CD1c-positive myeloid dendritic cell (primary cell): ENCODE data around the gene CSMD2.
A peak's percentile ranks its signal among the peaks of the same experiment; 100 is the strongest.

Experiments
- DNase-seq: peaks from one replicate; pipeline ENCODE4 v3.0.0-alpha.2; 2016; ENCODE audit errors: extremely low spot score

CSMD2 gene

DNA sequence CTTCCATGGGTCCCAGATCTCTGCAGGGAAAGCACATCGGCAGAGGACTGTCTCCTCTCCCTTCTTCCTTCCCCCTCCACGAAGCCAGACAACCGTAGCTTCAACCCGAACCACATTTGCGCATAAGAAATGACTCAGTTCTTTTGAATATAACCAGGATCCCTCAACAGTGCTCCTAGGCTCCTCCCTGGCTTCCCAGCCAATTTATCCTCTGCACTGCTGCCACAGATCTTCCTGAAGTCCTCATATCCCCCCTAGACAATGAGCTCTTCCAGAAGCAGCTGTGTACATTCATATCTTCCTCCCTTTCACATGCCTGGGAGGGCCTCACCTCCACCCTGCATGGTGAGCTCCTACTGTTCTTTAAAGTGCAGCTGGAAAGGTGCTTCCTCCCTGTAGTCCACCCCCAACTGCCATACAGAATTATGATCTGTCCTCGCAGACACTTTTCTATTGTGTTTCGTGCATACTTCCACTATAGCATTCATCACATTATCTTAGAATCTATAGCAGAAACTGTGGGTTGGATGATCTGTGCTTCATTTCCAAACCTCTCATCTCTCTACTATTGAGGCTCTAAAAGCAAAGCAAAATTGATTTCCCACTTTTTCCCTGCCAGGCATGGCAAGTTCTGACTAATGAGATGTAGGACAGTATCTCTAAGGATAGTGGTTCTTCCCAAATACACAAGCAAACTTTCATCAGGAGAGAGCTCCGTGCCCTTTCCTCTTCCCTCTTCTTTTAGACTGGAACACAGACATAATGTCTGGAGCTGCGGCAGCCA, 480.4 kb downstream of the CSMD2 start:
- DNase-seq: no peak

DNA sequence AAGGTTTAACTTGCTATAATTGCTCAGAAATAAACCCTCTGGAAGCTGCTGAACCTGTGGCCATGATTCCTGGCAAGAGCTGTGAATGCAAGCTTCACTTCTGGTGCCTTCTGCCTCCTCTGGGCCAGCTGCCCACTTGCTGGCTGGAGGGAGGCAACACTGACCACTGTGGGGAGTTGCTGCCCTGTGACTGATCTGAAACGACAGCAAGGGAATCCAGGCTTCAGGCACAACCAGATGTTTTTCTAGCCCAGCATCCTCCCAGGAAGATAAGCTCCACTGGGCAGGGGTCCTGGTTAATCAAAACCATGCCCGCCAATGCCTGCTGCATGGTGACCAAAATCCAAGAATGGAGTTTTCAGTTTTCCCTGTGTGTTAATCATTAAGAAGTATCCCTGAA, 481.1 kb downstream of the CSMD2 start:
- DNase-seq: no peak

DNA sequence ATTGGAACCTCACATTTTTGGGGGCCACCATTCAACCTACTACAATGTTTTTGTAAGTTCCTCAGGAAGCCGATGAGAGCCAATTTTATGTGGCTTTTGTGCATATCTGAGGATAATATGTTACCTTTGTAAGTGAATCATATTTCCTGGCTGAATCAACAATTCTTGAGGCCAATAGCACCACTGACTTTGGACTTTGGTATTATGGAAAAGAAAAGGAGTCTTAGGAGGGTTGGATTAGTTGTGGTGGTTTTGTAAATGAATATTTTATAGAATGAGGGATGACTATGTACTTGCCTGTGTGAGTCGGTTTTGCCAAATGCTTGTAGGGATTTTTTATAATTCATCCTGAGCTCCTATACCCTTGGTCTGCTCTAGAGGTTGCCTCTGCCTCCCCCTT, 482.7 kb downstream of the CSMD2 start:
- no peak for DNase-seq

DNA sequence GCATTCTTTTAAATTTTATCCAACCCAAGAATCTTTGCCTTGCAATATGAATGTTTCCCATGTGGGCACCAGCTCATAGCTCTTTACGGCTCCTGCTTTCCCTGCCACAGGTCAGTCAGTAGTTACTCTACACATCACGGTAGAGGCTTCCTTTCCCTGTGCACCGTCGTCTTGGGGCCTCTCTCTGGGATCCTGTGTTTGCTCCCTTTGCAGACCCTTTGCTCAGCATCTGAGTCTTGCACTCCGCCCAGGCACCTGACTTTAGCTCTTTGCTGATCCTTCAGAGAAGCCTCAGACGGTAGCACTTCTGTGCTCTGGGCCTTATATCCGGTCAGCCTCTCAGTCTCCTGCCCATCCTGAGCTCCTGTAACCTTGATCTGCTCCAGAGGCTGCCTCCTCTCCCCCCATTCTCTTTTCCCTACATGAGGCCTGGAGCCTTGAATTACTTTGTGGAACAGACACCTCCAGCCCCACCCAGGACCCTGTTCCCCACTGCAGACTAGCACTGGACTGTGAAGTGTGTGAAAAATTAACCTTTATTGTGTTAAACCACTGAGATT, 484.7 kb downstream of the CSMD2 start:
- no peak for DNase-seq

DNA sequence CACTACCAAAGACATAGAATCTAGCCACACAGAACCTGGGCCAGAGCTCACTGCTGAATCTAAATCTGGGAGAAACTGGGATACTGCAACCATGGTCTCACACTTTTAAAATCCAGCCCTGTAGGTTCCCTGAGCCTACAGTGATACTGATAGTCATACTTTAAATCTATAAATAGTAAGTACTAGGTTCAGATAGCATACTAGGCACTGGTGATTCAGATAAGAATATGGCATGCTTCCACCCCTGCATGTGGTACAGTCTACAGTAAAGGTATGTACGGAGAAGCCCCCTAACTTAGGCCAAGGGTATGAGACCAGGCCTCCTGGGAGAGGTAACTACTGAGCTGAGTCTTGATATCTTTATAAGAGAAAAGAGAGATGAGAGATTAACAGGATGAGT, 494.5 kb downstream of the CSMD2 start:
- no peak for DNase-seq

DNA sequence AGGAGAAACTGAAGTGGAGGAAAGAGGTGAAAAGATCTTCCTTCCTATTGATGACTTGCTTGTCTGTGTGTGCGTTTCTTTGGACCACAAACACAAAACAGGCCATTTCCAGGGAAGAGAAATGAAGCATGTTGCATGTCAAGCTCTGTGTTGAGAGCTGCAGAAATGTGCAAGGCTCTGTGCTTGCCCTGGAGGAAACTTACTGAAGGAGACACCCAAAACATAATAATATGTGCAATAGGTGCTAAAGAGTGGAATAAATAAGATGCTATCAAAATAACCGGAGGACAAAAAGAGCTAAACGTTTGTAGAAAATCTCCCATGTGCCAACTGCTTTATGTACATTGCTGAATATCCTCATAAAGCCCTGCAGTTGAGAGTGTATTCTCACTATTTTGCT, 496.3 kb downstream of the CSMD2 start:
- no peak for DNase-seq

DNA sequence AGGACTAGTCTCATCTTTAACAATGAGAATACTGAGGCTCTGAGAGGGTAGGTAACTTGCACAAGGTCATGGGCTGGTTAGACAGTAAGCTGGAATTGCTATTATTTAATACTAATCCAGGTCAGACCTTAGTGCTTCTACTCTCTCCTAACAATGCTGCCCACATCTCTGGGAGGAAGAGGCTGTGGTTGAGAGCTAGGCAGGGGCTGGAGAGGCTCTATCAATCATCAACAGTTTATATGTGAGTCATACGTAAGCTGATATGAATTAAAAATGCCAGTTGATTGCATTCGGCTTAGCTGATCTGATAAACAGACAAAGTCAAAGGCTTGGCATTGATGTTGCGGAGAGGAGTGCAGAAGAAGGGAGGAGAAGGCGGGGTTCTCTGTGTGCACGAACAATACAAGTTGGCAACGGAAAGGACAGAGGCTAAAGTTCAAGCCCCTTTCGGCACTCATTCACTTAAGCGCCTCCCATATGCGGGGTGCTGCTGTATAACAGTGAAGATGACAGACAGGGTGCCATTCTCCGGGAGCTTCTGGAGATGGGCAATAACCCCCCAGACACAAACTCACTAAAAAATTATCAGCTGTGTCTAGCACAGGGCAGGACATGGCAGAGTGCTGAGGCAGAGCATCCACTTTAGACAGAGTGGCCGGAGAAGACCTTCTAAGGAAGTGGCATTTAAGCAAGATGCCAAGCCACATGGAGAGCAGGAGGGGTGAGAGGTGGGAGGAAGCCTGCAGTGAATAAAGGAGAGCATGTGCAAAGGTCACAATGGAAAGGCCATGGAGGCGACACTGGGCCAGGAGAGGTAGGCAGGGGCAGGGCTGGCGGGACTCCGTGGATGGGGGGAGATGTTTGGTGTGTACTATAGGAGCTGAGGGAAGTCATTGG, 497.4 kb downstream of the CSMD2 start:
- no peak for DNase-seq

DNA sequence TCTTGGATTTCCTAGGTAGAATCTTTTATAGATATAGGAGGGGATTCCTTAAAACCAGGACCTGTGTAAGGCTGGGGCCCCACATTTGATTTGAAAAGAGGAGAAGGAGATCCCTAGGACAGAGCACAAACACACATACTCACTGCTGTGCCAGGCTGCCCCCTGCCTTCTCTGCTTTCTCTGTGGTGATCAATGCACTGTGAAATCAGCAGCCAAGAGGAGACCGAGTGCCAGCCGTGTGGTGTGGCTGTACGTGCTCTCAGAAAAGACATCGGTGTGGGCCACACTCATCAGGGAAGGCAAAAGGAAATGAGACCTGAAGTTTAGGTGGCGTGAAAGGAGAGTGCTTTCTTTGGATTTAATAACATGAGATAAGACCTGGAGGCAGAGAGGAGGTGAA, 498.4 kb downstream of the CSMD2 start:
- no peak for DNase-seq

DNA sequence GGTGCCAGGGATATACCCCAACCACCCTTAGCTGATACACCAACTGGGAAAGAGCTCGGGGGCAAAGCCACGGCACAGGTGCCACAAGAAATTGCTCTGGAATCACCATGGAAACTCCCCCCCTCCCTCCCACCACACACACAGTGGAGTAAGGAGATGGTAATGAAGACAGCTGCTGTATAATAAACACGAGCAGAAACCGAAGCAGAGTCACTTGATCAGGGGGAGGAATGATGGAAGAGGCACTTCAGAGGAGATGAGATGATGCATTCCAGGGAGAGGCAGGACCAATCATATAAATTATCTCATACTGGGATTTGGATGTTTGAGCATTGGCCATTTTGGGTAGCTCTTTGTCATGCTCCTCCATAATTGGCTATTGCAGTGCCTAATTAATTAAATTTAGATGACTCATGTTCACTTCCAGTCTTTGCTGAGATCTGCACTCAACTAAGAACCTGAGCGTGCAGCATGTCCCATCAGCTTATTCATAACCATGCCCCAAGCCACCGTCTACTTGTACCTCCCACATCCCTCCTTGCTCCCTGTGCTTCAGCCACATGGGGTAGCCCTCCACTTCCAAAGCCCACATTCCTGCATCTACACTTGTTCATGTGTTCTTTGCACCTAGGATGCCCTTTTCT, 503.1 kb downstream of the CSMD2 start:
- no peak for DNase-seq

DNA sequence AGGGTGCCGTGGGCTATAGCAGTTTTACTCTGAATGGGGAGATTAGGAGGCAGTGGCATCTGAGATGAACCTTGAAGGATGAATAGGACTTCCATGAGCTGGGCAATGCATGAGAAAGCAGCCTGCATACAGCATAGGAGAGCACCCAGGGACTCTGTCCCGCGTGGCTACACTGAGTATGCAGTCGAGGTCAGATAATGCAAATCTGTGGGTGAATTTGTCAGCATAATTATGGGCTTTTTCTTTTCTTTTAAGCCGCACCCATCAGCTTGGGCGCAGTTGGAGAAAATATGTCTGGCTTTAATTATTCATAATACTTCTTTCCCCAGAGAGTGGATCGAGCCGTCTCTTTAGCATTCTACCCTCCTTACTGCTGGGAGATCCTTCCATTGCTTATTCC, 504.1 kb downstream of the CSMD2 start:
- DNase-seq: no peak

DNA sequence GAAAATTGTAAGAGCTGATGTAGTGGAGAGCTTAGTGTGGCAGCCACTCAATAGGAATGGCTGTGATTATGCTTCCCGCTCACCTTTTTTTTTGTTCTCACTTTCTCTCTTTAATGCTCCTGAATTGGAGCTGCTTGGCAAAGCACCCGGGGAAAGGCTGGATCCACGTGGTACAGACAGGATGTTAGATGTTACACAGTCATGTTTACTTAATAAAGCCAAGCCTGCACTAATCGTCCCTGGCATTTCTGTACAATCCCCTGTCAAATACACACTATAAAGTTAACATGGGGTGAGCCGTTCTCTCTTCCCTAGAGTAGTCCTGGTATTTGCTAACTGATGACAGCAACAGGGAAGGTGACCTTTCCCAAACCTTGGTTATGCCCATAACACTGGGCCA, 504.8 kb downstream of the CSMD2 start:
- no peak for DNase-seq

DNA sequence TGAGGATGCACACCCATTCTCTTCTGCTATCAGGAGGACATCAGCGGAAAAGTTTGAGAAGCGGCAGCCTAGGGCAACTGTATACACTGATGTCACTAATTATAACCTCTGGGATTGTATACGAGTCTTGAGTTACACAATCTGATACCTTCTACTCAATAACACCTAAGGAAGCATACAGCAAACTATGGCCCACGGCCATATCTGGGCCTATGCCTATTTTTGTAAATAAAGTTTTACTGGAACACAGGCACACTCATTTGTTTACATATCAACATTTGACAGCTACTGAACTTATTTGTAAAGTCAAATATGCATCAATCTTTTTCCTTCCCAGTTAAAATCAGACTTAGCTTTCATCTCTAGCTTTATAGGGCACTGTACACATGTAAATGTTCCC, 505.4 kb downstream of the CSMD2 start:
- DNase-seq: no peak

DNA sequence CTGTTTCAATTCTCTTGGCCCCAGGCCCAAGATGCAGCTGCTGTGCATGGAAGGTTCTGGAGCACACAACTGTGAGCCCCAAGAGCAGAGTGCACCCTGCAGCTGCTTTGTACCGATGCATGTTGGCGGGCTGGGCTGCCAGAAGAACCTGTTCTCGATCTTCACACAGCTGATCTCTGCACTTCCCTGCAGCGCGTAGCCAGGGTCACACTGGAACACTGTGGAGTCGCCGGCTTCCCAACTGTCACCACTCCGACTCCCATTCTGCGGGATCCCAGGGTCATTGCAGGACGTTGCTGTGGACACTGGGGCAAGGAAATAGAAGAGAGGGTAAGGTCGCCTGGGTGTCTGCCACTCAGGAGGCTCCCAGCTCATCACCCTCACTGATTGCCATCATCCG, 507.2 kb downstream of the CSMD2 start:
- DNase-seq: no peak

DNA sequence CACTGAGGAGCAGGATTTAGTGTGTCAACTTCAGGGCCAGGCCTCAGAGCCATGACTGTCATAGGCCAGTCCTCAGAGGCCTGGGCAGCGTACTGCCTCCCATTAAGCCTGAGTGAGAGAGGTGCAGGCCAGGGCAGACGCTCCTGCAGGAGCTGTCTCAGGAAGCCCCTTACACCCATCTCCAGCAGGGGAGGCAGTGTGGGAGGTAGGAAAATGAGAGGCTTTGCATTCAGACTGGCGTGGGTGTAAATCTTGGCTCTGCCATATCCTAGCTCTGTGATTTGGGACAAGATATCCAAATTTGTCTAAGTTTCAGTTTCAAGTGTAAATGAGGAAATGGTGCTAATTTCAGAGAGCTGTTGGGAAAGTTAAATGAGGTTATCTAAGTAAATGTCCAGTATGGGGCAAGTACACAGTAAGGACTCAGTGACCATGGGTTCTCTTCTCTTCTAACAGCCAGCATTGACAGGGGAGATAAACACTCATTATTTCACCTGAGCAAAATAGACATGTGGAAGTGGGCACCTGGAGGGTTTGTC, 508.5 kb downstream of the CSMD2 start:
- DNase-seq: peak; percentile 1

DNA sequence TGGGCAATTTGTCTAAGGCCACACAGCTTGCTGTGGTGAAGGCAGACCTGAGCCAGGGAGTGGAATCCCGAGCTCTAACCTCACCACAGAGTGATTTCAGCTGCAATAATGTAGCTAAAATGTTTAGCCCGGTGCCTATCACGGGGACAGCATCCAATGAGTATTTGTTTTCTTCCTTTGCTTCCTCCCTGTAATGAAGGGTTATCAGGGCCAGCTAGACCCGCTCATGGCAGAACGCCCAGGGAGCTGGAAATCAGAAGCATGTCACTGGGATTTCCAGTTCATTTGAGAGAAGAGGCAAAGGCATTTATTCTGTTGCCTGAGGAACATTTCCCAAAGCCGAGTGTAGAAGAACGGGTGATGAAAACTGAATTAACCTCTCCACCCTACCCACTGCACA, 509.5 kb downstream of the CSMD2 start:
- DNase-seq: no peak

DNA sequence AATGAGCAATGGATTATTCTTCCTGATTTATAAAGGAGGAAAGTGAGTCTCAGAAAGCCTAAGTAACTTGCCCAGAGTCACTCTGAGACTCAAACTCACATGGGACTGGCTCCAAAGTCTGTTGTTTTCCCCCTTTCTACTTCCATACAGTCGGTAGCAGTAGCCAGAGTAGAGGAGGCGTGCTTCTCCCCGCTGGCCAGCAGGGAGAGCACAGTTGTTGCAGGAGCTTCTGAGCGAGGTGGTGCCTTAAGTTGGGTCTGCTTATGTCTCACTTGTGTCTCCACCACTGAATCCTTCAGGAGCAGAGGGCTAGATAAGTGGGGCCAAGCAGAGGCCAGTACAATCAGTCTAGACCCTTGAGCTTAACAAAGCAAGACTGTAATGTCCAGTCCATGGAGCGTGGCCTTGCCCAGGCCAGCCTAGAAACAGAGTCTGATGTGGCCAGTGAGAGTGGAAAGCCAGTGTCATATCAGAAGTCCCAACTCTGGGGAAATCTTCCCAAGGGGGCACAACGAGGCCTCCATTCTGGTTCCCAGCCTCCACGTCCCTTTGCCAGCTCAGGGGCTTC, 510.7 kb downstream of the CSMD2 start:
- no peak for DNase-seq

DNA sequence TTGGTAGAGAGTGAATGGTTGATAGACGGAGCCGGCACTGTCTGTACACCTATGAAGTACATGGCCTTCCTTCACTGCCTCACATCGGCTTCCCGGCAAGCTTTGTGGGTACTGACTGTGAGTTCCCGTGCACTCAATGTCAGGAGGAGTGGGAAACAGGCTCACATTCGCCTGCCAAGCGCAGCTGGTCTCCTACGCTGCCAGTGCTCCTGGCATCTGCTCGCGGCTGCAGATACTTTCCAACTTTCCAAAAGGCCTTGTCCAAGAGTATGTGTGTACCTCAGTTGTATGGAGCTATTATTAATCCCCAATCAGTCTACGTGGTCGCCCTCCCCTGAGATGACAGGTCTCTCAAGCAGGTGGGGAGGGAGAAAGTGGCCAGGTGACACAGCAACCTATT, 511.8 kb downstream of the CSMD2 start:
- no peak for DNase-seq

DNA sequence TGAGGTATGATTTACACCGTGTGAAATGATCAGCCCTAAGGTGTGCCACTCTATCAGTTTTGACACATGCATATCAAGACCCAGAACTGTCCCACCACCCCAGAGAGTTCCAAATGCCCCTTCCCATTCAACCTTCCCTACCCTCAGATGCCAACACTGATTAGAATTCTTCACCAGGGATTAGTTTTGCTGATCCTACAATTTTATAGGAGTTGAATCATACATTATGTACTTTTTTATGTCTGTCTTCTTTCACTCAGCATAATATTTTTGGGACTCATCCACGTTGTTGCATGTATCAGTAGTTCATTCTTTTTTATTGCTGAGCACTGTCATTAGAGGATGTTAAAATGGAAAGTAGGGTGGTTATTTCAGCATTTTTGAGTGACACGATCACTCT, 514.3 kb downstream of the CSMD2 start:
- DNase-seq: no peak

DNA sequence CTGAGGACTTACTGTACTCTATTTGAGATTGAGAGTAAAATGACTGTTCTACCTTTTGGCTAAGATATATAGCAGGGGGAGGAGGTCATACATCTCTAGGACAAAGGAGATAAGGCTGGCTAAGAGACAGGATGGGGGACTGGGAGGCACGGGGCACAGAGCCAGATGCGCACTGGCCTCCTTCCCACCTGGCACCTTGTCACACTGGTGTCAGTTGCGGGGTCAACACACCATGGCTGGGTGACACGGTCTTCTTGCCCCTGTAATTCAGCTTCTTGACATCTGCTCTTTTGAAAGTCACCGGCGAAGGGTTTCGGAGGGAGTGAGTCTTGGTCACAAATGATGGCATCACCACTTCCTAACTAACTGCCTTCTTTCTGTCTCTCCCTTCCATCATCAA, 515.3 kb downstream of the CSMD2 start:
- DNase-seq: no peak

DNA sequence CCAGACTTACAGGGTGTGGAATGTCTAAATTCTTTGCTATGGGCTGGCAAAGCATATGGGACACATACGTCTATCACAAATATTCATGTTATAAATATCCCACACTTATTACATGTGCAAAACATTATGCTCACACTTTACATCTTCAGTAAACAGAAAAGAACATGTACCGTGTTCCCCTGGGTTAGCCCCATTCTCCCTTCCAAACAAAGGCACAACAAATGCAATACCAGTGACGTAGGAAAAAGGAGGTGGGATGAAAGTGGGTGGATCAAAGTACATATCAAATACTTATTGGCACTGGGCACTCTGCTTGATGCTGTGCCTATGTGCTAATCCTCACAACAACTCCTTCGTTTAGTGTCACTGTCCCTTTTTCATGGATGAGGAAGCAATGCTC, 521.8 kb downstream of the CSMD2 start:
- DNase-seq: no peak

DNA sequence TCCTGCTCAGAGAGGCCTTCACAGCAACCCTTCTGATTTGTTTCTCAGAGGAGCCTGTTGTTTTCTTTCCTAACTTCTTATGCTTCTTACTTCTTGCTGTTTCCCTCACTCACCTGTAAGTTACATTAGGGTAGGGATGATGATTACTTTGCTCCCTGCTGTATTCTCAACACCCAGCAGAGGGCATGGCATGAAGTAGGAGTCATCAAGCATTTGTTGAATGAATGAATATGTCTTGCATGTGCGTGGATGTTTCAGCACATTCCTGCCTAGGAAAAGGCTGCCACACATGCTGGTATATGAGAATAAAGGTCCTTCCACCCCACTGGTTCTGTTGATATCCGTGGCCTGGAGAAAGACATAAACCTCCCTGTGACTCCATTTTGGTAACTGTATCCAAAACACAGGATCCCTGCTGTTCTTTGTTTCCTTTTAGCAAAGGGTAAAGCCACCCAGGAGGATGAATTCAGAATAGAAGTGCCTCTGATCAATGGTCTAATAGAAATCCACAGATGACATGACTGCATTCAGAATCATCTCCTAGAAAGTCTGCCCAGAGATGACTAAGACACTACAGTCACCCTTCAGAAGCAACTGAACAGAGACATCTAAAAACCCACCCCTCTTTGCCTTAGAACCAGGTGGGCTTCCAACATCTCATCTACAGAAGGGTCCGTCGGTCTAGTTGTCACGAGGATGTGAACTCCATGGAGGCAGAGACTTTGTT, 523.8 kb downstream of the CSMD2 start:
- peak; percentile 3 for DNase-seq
